Posterior vena cava (tissue), 2 donors: Measurements from ENCODE around the gene SLC12A2. TPM values are rescaled to one million over a fixed set of nuclear protein-coding genes. Genes with fewer than 3 reads are reported as not detected.

Source experiments
- DNase-seq: peaks from one replicate; pipeline ENCODE4 v3.0.0-alpha.2; 2020; ENCODE audit warnings: low spot score
- intact Hi-C, 2 donors: fragments of 100-400 bp; cut with DNase I; formaldehyde crosslinking; loops; one replicate each; pipeline versions ENCODE4 v1.14.1 to v1.14.2; 2022 to 2023
- total RNA-seq, 2 donors: library from RNA; stranded (reverse); fragmentation: NEBNext Ultra II Directional; extraction: Animal tissue kit (Norgen Biotek cat#: 25700); gene quantifications; one replicate each; pipeline ENCODE4 v1.2.1, GENCODE V29; 2021
- donor health status: DM: yes; HTN: yes; CAD: no.
- donor health status: DM: yes; HTN: yes; CAD: no.

The SLC12A2 gene
- total RNA-seq, 2 donors from 2014 or later: 14.4 to 23.0 TPM

- no peak for DNase-seq
- intact Hi-C loops: loop anchor here in 1 of 2 donors (10.0 kb wide), 1 partner anchor 283 kb away; no protein-coding TSS in a partner anchor
Measured at GRCh38 chr5:128212191-128212806, 128.7 kb downstream of the SLC12A2 start.

GRCh38 chr5:128213340-128213739, 129.8 kb downstream of the SLC12A2 start:
- intact Hi-C loops: loop anchor here in 1 of 2 donors (10.0 kb wide), 1 partner anchor 281 kb away; no protein-coding TSS in a partner anchor
- no peak for DNase-seq

DNA sequence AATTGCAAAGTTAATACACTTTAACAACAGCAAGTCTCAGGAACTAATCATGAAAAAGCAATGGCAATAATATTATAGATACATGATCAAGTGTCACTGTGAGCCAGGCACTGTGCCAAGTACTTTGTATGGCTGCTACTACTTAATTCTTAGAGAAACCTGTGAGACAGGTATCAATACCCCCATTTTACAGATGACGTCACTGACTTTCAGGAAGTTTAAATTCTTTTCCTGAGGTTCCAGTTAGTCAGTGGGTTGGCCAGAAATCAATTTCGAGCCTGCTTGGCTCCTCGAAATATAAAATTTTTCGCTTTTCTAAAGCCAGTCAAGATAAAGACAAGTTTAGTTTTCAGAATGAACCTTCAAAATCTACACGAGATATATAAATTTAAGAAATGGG, 130.3 kb downstream of the SLC12A2 start:
- DNase-seq: no peak
- intact Hi-C loops: loop anchor here in 1 of 2 donors (10.0 kb wide), 1 partner anchor 281 kb away; no protein-coding TSS in a partner anchor

DNA sequence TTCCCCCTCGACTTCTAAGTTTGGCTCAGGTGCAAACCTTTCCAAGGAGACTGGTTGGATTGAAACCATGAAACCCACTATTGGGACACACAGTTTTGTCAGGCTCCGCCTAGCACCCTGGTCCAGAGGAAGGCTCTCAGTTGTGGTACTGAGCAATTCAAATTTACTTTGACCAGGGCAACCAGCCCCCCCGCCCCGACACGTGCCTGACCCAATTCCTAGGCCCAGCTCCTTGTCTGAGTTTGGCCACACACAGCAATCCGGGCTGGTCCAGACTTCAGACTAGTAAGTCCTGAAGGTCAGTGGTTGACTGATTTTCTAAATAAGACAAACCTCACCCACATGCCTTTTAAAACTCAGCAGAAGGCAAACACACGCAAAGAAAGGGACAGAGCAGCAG, 132.7 kb downstream of the SLC12A2 start:
- intact Hi-C loops: loop anchor here (5.0 to 10.0 kb wide), 2 partner anchors 279 to 631 kb away; no protein-coding TSS in a partner anchor
- DNase-seq: no peak

DNA sequence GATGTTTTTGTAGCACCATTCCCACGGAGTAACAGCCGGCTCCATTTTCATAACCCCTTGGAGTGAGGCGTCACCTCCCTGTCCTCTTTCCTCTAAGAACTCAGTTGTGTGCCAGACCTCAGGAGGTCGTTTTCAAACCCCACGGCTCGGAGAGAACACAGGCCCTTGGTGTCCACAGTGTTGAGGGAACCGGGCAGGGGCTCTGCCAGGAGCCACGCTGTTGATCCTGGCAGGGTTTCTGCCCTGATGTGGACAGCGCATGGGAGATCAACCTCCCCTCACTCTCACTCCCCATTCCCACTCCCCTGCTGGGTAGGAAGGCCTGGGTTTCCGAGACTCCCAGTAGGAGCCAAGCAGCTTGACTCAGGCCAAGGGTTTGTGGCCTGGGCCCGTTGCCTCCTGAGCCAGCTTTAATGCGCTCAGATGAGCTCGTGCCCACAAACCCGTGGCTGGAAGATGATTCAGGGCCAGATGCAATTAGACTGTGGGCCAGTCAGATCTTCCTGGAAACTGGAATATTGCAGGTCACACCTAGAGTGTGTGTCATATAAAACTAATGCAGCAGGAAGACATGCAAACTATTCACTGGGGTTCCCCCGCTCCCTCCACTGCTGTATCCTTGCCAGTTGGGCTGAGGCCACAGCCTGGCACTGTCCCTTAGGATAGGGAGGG, 133.4 kb downstream of the SLC12A2 start:
- DNase-seq: peak; percentile 83
- intact Hi-C loops: loop anchor here (5.0 to 10.0 kb wide), 2 partner anchors 278 to 630 kb away; no protein-coding TSS in a partner anchor

DNA sequence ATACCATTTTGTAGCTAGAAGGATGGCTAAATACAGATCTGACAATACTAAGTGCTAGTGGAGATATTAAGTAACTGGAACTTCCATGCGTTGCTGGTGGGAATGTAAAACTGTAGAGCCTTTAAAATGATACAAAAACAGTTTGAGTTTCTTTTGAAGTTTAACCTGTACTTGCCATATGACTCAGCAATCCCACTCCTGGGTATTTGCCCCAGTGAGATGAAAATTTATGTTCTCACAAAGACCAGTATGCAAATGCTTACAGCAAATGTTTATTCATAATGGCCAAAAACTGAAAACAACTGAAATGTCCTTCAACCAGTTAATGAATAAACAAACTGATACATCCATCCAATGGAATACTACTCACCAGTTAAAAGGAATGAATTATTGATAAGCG, 137.3 kb downstream of the SLC12A2 start:
- no peak for DNase-seq
- intact Hi-C loops: no loop called here

DNA sequence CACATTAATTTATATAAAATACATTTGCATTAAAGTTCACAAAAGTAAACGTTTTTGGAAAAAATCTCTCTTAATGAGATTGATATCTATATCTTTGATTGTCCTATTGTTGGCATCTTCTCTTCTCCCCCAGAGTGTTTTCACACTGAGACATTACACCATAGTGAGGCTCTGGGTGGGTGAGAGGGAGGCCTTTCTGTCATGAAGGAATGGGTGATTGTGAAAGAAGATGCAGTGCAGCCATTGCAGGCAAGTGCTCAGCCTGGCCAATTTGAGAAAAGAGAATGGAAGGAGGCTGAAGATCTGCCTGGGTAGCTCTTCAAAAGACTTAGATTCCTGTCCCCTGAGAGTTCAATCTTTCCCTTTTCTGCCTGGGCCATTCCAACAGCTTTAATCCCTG, 140.8 kb downstream of the SLC12A2 start:
- DNase-seq: no peak
- intact Hi-C loops: no loop called here

DNA sequence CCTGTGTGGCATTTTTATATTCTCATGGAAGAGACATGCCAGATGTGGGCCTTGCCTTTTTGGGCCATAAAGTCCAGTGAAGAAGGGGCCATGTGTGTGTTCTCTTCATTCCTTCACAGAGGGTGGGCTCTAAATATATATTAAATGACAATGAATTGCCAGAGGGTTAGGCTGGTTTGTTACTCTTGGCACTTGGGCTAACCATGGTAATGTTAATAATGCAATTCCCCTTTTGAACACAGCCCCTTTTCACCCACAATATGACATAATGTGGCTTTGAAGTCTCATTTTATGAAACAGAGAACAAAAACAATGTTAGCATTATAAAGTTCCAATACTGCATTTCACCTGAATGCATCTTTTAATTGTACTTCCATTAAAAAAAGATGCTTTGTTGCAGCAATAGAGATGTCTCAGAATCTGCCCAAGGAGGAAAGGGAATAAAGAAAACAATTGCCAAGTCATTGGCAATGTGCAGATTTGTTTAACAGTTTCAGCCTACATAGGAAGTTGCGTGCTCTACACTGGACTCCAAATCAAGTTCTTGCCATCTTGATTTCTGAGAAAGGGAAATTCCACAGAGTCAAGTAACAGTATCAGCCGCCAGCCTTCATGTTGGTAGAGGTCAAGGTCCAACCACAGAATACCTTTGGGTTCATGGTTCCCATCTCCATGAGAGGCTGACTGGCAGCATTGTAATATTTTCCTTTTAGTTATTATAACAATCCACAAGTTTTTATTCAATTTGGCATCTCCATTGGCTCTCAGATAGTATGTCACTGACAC, 141.9 kb downstream of the SLC12A2 start:
- DNase-seq: no peak
- intact Hi-C loops: no loop called here

GRCh38 chr5:128228008-128228407, 144.4 kb downstream of the SLC12A2 start:
- DNase-seq: no peak
- intact Hi-C loops: no loop called here

GRCh38 chr5:128228521-128228920, 145.0 kb downstream of the SLC12A2 start:
- intact Hi-C loops: no loop called here
- no peak for DNase-seq

- intact Hi-C loops: no loop called here
- DNase-seq: no peak
Measured at GRCh38 chr5:128234928-128235641, 151.5 kb downstream of the SLC12A2 start.

GRCh38 chr5:128236334-128236733, 152.8 kb downstream of the SLC12A2 start:
- no peak for DNase-seq
- intact Hi-C loops: no loop called here

DNA sequence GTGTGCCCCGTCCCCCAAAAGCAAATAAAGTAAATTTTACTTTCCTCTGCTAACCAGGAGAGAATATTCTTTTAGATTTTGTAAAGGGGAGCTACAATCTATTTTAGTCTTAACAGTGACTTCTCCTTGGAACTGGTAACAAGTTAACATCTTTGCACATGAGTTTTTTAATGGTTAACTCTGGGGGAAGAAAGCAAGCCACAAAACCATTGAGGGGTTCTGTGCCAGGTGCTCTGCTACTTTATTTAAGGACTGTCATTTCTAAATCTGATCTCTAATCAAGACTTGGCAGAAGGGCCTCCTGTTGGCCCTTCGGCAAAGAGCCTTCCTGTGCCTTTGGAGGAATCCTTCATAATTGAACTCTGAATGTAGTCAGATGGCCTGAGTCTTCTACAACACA, 153.4 kb downstream of the SLC12A2 start:
- intact Hi-C loops: no loop called here
- no peak for DNase-seq

GRCh38 chr5:128237546-128237945, 154.0 kb downstream of the SLC12A2 start:
- intact Hi-C loops: no loop called here
- DNase-seq: no peak
